LoVo (cell line): ENCODE results near the gene PRSS3.
"Not testable (repeated sequence)": the region's sequence is repeated elsewhere in the genome, so short reads cannot be mapped to it uniquely, and the experiment has no call there.

Experiments used
- DNase-seq: peaks from one replicate; pipeline ENCODE4 v3.0.0-alpha.2; 2016; ENCODE audit warnings: low spot score

Gene PRSS3

GRCh38 chr9:33786681-33787080, 8.7 kb upstream of the PRSS3 start:
- no peak for DNase-seq

- DNase-seq = no peak
These were observed 7.5 kb upstream of the PRSS3 start for GRCh38 chr9:33787839-33788238.

GRCh38 chr9:33789429-33789828, 5.9 kb upstream of the PRSS3 start:
- not testable (repeated sequence) for DNase-seq

- peak; percentile 73 for DNase-seq
These were observed 4.2 kb upstream of the PRSS3 start for GRCh38 chr9:33791117-33791516.

GRCh38 chr9:33793496-33793895, 1.9 kb upstream of the PRSS3 start:
- not testable (repeated sequence) for DNase-seq

GRCh38 chr9:33794560-33794959, 801 bp upstream of the PRSS3 start:
- no peak for DNase-seq

GRCh38 chr9:33795819-33796218, 458 bp downstream of the PRSS3 start:
- DNase-seq = no peak

GRCh38 chr9:33796679-33797078, 1.3 kb downstream of the PRSS3 start:
- not testable (repeated sequence) for DNase-seq

GRCh38 chr9:33797837-33798236, 2.5 kb downstream of the PRSS3 start:
- no peak for DNase-seq

- DNase-seq = no peak
These were observed 3.2 kb downstream of the PRSS3 start for GRCh38 chr9:33798545-33798944.

- DNase-seq = no peak
These were observed 4.8 kb downstream of the PRSS3 start for GRCh38 chr9:33799928-33800704.

GRCh38 chr9:33800886-33801285, 5.5 kb downstream of the PRSS3 start:
- no peak for DNase-seq

- not testable (repeated sequence) for DNase-seq
These were observed 6.7 kb downstream of the PRSS3 start for GRCh38 chr9:33801943-33802500.

GRCh38 chr9:33804196-33804595, 8.8 kb downstream of the PRSS3 start:
- DNase-seq = not testable (repeated sequence)

GRCh38 chr9:33807156-33807555, 11.8 kb downstream of the PRSS3 start:
- DNase-seq = peak; percentile 47

GRCh38 chr9:33808979-33809322, 13.6 kb downstream of the PRSS3 start:
- DNase-seq = not testable (repeated sequence)

GRCh38 chr9:33809506-33809905, 14.1 kb downstream of the PRSS3 start:
- DNase-seq = no peak

- peak; percentile 79 for DNase-seq
These were observed 18.6 kb downstream of the PRSS3 start for GRCh38 chr9:33813712-33814641.

GRCh38 chr9:33815781-33816180, 20.4 kb downstream of the PRSS3 start:
- no peak for DNase-seq

GRCh38 chr9:33816327-33817252, 21.2 kb downstream of the PRSS3 start, which contains the start of gene UBE2R2:
Gene UBE2R2 (plus strand): TSS chr9:33817160. CDS start chr9:33817758, 598 bp downstream.
- peak; percentile 91 for DNase-seq
